PC-9 (cell line): ENCODE data around the gene ZNF595.
"Not testable (repeated sequence)": the region's sequence is repeated elsewhere in the genome, so short reads cannot be mapped to it uniquely, and the experiment has no call there.

Experiments
- CTCF ChIP-seq: fragments of 200-600 bp; sonication (generic); conservative IDR thresholded peaks from 2 replicates; pipeline ENCODE4 v1.6.1; 2017; ENCODE audit warnings: mixed run types, antibody characterized with exemption, mild to moderate bottlenecking, moderate library complexity
- EZH2 ChIP-seq: fragments of 200-600 bp; sonication (generic); IDR thresholded peaks from 2 replicates; pipeline ENCODE4 v1.8.0; 2017; ENCODE audit warnings: antibody characterized with exemption, low read depth

- not testable (repeated sequence) for TF ChIP-seq CTCF, EZH2
Observed at GRCh38 chr4:24359-24758, 28.8 kb upstream of the ZNF595 start.
